Naive B cell (primary cell): ENCODE data around the gene GRID1. TPM values are rescaled to one million over a fixed set of nuclear protein-coding genes. Genes with fewer than 3 reads are reported as not detected.

Source experiments
- ATAC-seq, 2 donors: fragments of 150-1000 bp; cut with Tn5 transposase; 2 replicates each; pipeline ENCODE4 v1.10.0; 2021; ENCODE audit warnings: low read depth in 2 of 2, mild to moderate bottlenecking in 2 of 2, moderate library complexity in 2 of 2
- DNase-seq: peaks from one replicate; pipeline ENCODE4 v3.0.0; 2022
- H3K27ac Mint-ChIP-seq, 6 donors: one replicate each; pipeline ENCODE4 v1.8.0; 2020 to 2022; ENCODE audit warnings: mild to moderate bottlenecking in 6 of 6, mixed read lengths in 6 of 6, moderate library complexity in 5 of 6, inconsistent platforms in 2 of 6
- H3K27me3 Mint-ChIP-seq, 3 donors: one replicate each; pipeline ENCODE4 v1.8.0; 2021 to 2022; ENCODE audit warnings: mixed read lengths in 3 of 3, mild to moderate bottlenecking in 1 of 3
- H3K36me3 Mint-ChIP-seq, 2 donors: one replicate each; pipeline ENCODE4 v1.8.0; 2020 to 2022; ENCODE audit warnings: mixed read lengths in 2 of 2, inconsistent platforms in 1 of 2, mild to moderate bottlenecking in 1 of 2
- H3K4me1 Mint-ChIP-seq, 3 donors: one replicate each; pipeline ENCODE4 v1.8.0; 2020 to 2022; ENCODE audit warnings: mixed read lengths in 3 of 3, inconsistent platforms in 1 of 3, mild to moderate bottlenecking in 1 of 3, moderate library complexity in 1 of 3
- H3K4me3 Mint-ChIP-seq, 8 donors: one replicate each; pipeline ENCODE4 v1.8.0; 2020 to 2022; ENCODE audit warnings: mild to moderate bottlenecking in 8 of 8, mixed read lengths in 8 of 8, moderate library complexity in 8 of 8, inconsistent platforms in 2 of 8
- H3K9me3 Mint-ChIP-seq, 7 donors: one replicate each; pipeline ENCODE4 v1.8.0; 2020 to 2022; ENCODE audit warnings: mixed read lengths in 7 of 7, mild to moderate bottlenecking in 5 of 7, inconsistent platforms in 2 of 7, moderate library complexity in 1 of 7
- polyA plus RNA-seq, 6 donors: library from polyadenylated mRNA; unstranded; fragments of 300-500 nt; fragmentation: Illumina TruSeq; gene quantifications; one replicate each; pipeline ENCODE4 v1.2.3, GENCODE V29; 2021; ENCODE audit warnings: low read depth in 6 of 6

GRID1 gene
- polyA plus RNA-seq, 6 donors from 2014 or later, result not detected

- DNase-seq, result no peak
- ATAC-seq, result no peak
- H3K27me3 Mint-ChIP-seq, result peaks cover 16 to 32% (median 22%) of the 10 kb centered on the region in 3 donors
- no peaks in the 10 kb centered on the region for H3K9me3 Mint-ChIP-seq
- no peak overlapping the region for H3K4me3 Mint-ChIP-seq
- no peak overlapping the region for H3K27ac Mint-ChIP-seq
- H3K36me3 Mint-ChIP-seq, result no peaks in the 10 kb centered on the region
- no peaks in the 10 kb centered on the region for H3K4me1 Mint-ChIP-seq
Measured at GRCh38 chr10:86331861-86332260, 34.7 kb downstream of the GRID1 start.

- Mint-ChIP-seq H3K36me3 (no peaks in the 10 kb centered on the region), H3K27ac (no peak overlapping the region), H3K27me3 (peaks cover 16 to 32% (median 27%) of the 10 kb centered on the region in 3 donors), H3K9me3 (no peaks in the 10 kb centered on the region), H3K4me3 (no peak overlapping the region), H3K4me1 (no peaks in the 10 kb centered on the region)
- ATAC-seq (no peak), DNase-seq (no peak)
Measured at GRCh38 chr10:86330778-86331763, 35.5 kb downstream of the GRID1 start.

- ATAC-seq, result no peak
- Mint-ChIP-seq H3K36me3 (no peaks in the 10 kb centered on the region), H3K27me3 (peaks cover 16 to 33% (median 32%) of the 10 kb centered on the region in 3 donors), H3K4me1 (no peaks in the 10 kb centered on the region), H3K4me3 (no peak overlapping the region), H3K27ac (no peak overlapping the region), H3K9me3 (no peaks in the 10 kb centered on the region)
- DNase-seq, result no peak
Measured at GRCh38 chr10:86329896-86330680, 36.5 kb downstream of the GRID1 start.

GRCh38 chr10:86329093-86329710 is 37.4 kb downstream of the GRID1 start:
- ATAC-seq (no peak), DNase-seq (no peak)
- peaks cover 12 to 39% (median 26%) of the 10 kb centered on the region in 3 donors for H3K27me3 Mint-ChIP-seq

GRCh38 chr10:86327954-86328725 is 38.5 kb downstream of the GRID1 start:
- no peaks in the 10 kb centered on the region for H3K36me3 Mint-ChIP-seq
- H3K4me3 Mint-ChIP-seq, result no peak overlapping the region
- no peaks in the 10 kb centered on the region for H3K9me3 Mint-ChIP-seq
- ATAC-seq (no peak), DNase-seq (no peak)
- H3K4me1 Mint-ChIP-seq, result no peaks in the 10 kb centered on the region
- H3K27me3 Mint-ChIP-seq, result peaks cover 5 to 42% (median 25%) of the 10 kb centered on the region in 3 donors
- H3K27ac Mint-ChIP-seq, result no peak overlapping the region

More at GRCh38 chr10:86329093-86329710, 37.4 kb downstream of the GRID1 start:
- no peak overlapping the region for H3K27ac Mint-ChIP-seq
- no peaks in the 10 kb centered on the region for H3K4me1 Mint-ChIP-seq
- no peak overlapping the region for H3K4me3 Mint-ChIP-seq
- H3K9me3 Mint-ChIP-seq, result no peaks in the 10 kb centered on the region
- no peaks in the 10 kb centered on the region for H3K36me3 Mint-ChIP-seq

GRCh38 chr10:86325158-86325557 is 41.4 kb downstream of the GRID1 start:
- no peak for ATAC-seq
- H3K9me3 Mint-ChIP-seq, result no peaks in the 10 kb centered on the region

GRCh38 chr10:86321568-86321967 is 45.0 kb downstream of the GRID1 start:
- Mint-ChIP-seq H3K27ac (no peak overlapping the region), H3K36me3 (no peaks in the 10 kb centered on the region), H3K4me3 (no peak overlapping the region), H3K9me3 (peaks cover 0 to 1% (median 0%) of the 10 kb centered on the region in 7 donors), H3K27me3 (peaks cover 15 to 53% (median 39%) of the 10 kb centered on the region in 3 donors), H3K4me1 (no peaks in the 10 kb centered on the region)
- ATAC-seq, result no peak
- DNase-seq, result no peak

More at GRCh38 chr10:86325158-86325557, 41.4 kb downstream of the GRID1 start:
- H3K27me3 Mint-ChIP-seq, result peaks cover 9 to 46% (median 26%) of the 10 kb centered on the region in 3 donors
- DNase-seq, result no peak
- H3K36me3 Mint-ChIP-seq, result no peaks in the 10 kb centered on the region
- H3K4me3 Mint-ChIP-seq, result no peak overlapping the region
- no peak overlapping the region for H3K27ac Mint-ChIP-seq
- no peaks in the 10 kb centered on the region for H3K4me1 Mint-ChIP-seq

- Mint-ChIP-seq H3K36me3 (no peaks in the 10 kb centered on the region), H3K27ac (no peak overlapping the region), H3K4me1 (no peaks in the 10 kb centered on the region), H3K9me3 (peaks cover 0 to 2% (median 0%) of the 10 kb centered on the region in 7 donors), H3K27me3 (peaks cover 26 to 52% (median 52%) of the 10 kb centered on the region in 3 donors), H3K4me3 (no peak overlapping the region)
- no peak for DNase-seq
- ATAC-seq, result no peak
Measured at GRCh38 chr10:86319676-86320075, 46.9 kb downstream of the GRID1 start.

GRCh38 chr10:86317949-86318725 is 48.5 kb downstream of the GRID1 start:
- Mint-ChIP-seq H3K27ac (no peak overlapping the region), H3K4me1 (no peaks in the 10 kb centered on the region), H3K9me3 (peaks cover 0 to 2% (median 0%) of the 10 kb centered on the region in 7 donors), H3K36me3 (no peaks in the 10 kb centered on the region), H3K4me3 (no peak overlapping the region), H3K27me3 (peaks cover 31 to 56% (median 50%) of the 10 kb centered on the region in 3 donors)
- DNase-seq (no peak), ATAC-seq (no peak)

GRCh38 chr10:86316990-86317389 is 49.6 kb downstream of the GRID1 start:
- Mint-ChIP-seq H3K9me3 (peaks cover 0 to 2% (median 0%) of the 10 kb centered on the region in 7 donors), H3K4me3 (peak overlapping the region in 1 of 8 donors; percentile 6), H3K27me3 (peaks cover 35 to 60% (median 52%) of the 10 kb centered on the region in 3 donors)

GRCh38 chr10:86316274-86316835 is 50.2 kb downstream of the GRID1 start:
- Mint-ChIP-seq H3K27ac (no peak overlapping the region), H3K27me3 (peaks cover 35 to 54% (median 45%) of the 10 kb centered on the region in 3 donors)
- ATAC-seq, result no peak

More at GRCh38 chr10:86316990-86317389, 49.6 kb downstream of the GRID1 start:
- DNase-seq, result no peak
- Mint-ChIP-seq H3K4me1 (no peaks in the 10 kb centered on the region), H3K27ac (no peak overlapping the region), H3K36me3 (no peaks in the 10 kb centered on the region)
- no peak for ATAC-seq

GRCh38 chr10:86315549-86315942 is 51.0 kb downstream of the GRID1 start:
- ATAC-seq, result no peak
- no peaks in the 10 kb centered on the region for H3K4me1 Mint-ChIP-seq
- H3K9me3 Mint-ChIP-seq, result peaks cover 0 to 2% (median 0%) of the 10 kb centered on the region in 7 donors
- DNase-seq, result no peak
- H3K27me3 Mint-ChIP-seq, result peaks cover 35 to 53% (median 43%) of the 10 kb centered on the region in 3 donors
- H3K27ac Mint-ChIP-seq, result no peak overlapping the region
- no peaks in the 10 kb centered on the region for H3K36me3 Mint-ChIP-seq
- no peak overlapping the region for H3K4me3 Mint-ChIP-seq

More at GRCh38 chr10:86316274-86316835, 50.2 kb downstream of the GRID1 start:
- H3K9me3 Mint-ChIP-seq, result peaks cover 0 to 2% (median 0%) of the 10 kb centered on the region in 7 donors
- DNase-seq, result no peak
- no peak overlapping the region for H3K4me3 Mint-ChIP-seq
- no peaks in the 10 kb centered on the region for H3K36me3 Mint-ChIP-seq
- no peaks in the 10 kb centered on the region for H3K4me1 Mint-ChIP-seq
